ENCODE data around the gene MSGN1.
"Not testable (repeated sequence)": the region's sequence is repeated elsewhere in the genome, so short reads cannot be mapped to it uniquely, and the experiment has no call there.

MSGN1 gene

GRCh38 chr2:17822445-17823117 lies 6.3 kb downstream of the MSGN1 start:
- H3K4me2 ChIP-seq (ENCODE audit: low read depth, low read length, poor library complexity, severe bottlenecking), result no peak overlapping the region
- no peaks in the 10 kb centered on the region for H3K9me2 ChIP-seq (replicated peaks; ENCODE audit: low read depth, low read length)
- TF ChIP-seq EZH2phosphoT487 (IDR thresholded peaks at IDR 0.05; ENCODE audit: borderline replicate concordance) (no peak), CTCF (conservative IDR thresholded peaks at IDR 0.05; ENCODE audit: low read length) (no peak)
- H4K20me1 ChIP-seq (ENCODE audit: insufficient read depth, low read length, poor library complexity, severe bottlenecking), result no peaks in the 10 kb centered on the region
- no peaks in the 10 kb centered on the region for H3K36me3 ChIP-seq (ENCODE audit: insufficient read depth, low read length)
- H3K79me2 ChIP-seq (ENCODE audit: insufficient read depth, low read length), result no peaks in the 10 kb centered on the region
- no peak overlapping the region for H3K4me3 ChIP-seq (ENCODE audit: low read length, poor library complexity, severe bottlenecking)
- no peak overlapping the region for H3K9ac ChIP-seq (ENCODE audit: low read depth, low read length, poor library complexity, severe bottlenecking)
- no peaks in the 10 kb centered on the region for H3K27me3 ChIP-seq (ENCODE audit: insufficient read depth, low read length, poor library complexity, severe bottlenecking)
- no peaks in the 10 kb centered on the region for H3K4me1 ChIP-seq (ENCODE audit: insufficient read depth, low read length, poor library complexity, severe bottlenecking)
- no peaks in the 10 kb centered on the region for H3K9me3 ChIP-seq (ENCODE audit: insufficient read depth, low read depth, low read length)
- H3F3A ChIP-seq (ENCODE audit: low read depth), result no peaks in the 10 kb centered on the region
- H2AFZ ChIP-seq (ENCODE audit: low read length), result no peak overlapping the region

DNA sequence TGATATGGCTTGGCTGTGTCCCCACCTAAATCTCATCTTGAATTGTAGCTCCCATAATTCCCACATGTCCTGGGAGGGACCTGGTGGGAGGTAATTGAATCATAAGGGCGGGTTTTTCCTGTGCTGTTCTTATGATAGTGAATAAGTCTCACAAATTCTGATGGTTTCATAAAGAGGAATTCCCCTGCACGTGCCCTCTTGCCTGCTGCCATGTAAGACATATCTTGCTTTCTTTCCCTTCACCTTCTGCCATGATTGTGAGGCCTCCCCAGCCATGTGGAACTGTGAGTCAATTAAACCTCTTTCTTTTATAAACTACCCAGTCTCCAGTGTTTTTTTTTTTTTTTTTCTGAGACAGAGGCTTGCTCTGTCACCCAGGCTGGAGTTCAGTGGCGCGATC lies 7.4 kb downstream of the MSGN1 start:
- not testable (repeated sequence) for H3K27me3 ChIP-seq (ENCODE audit: insufficient read depth, low read length, poor library complexity, severe bottlenecking); H3K4me3 ChIP-seq (ENCODE audit: low read length, poor library complexity, severe bottlenecking); H3K9me2 ChIP-seq (replicated peaks; ENCODE audit: low read depth, low read length); H3K4me1 ChIP-seq (ENCODE audit: insufficient read depth, low read length, poor library complexity, severe bottlenecking); H3K79me2 ChIP-seq (ENCODE audit: insufficient read depth, low read length); H3K4me2 ChIP-seq (ENCODE audit: low read depth, low read length, poor library complexity, severe bottlenecking); H2AFZ ChIP-seq (ENCODE audit: low read length); H3F3A ChIP-seq (ENCODE audit: low read depth); H3K9me3 ChIP-seq (ENCODE audit: insufficient read depth, low read depth, low read length); H3K36me3 ChIP-seq (ENCODE audit: insufficient read depth, low read length); H3K9ac ChIP-seq (ENCODE audit: low read depth, low read length, poor library complexity, severe bottlenecking); H4K20me1 ChIP-seq (ENCODE audit: insufficient read depth, low read length, poor library complexity, severe bottlenecking)

DNA sequence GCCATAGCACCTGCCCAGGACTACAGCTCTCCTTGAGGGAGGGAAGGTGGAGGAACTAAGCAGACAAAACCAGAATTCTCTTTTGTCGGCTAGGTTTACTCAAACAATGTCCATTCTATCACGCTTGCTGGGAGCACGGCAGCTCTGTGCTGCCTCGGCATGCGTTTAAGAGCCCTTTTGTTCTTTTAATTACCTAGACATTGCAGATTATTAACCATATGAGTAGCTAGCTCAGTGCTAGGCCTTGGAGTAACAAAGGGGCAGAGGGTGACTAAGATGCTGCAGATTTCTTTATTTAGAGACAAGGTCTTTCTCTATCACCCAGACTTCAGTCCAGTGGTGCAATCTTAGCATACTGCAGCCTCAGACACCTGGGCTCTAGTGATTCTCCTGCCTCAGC lies 11.1 kb downstream of the MSGN1 start:
- H3K4me3 ChIP-seq (ENCODE audit: low read length, poor library complexity, severe bottlenecking), result no peak overlapping the region
- no peaks in the 10 kb centered on the region for H3K4me1 ChIP-seq (ENCODE audit: insufficient read depth, low read length, poor library complexity, severe bottlenecking)
- H3K27me3 ChIP-seq (ENCODE audit: insufficient read depth, low read length, poor library complexity, severe bottlenecking), result no peaks in the 10 kb centered on the region
- H4K20me1 ChIP-seq (ENCODE audit: insufficient read depth, low read length, poor library complexity, severe bottlenecking), result no peaks in the 10 kb centered on the region
- H3K4me2 ChIP-seq (ENCODE audit: low read depth, low read length, poor library complexity, severe bottlenecking), result no peak overlapping the region
- no peak overlapping the region for H2AFZ ChIP-seq (ENCODE audit: low read length)
- no peaks in the 10 kb centered on the region for H3K79me2 ChIP-seq (ENCODE audit: insufficient read depth, low read length)
- no peak for TF ChIP-seq CTCF (conservative IDR thresholded peaks at IDR 0.05; ENCODE audit: low read length)
- no peak for TF ChIP-seq EZH2phosphoT487 (IDR thresholded peaks at IDR 0.05; ENCODE audit: borderline replicate concordance)
- no peaks in the 10 kb centered on the region for H3K36me3 ChIP-seq (ENCODE audit: insufficient read depth, low read length)
- no peaks in the 10 kb centered on the region for H3K9me3 ChIP-seq (ENCODE audit: insufficient read depth, low read depth, low read length)
- H3K9ac ChIP-seq (ENCODE audit: low read depth, low read length, poor library complexity, severe bottlenecking), result no peak overlapping the region
- no peaks in the 10 kb centered on the region for H3F3A ChIP-seq (ENCODE audit: low read depth)
- no peaks in the 10 kb centered on the region for H3K9me2 ChIP-seq (replicated peaks; ENCODE audit: low read depth, low read length)

- TF ChIP-seq CTCF (conservative IDR thresholded peaks at IDR 0.05; ENCODE audit: low read length) (no peak), EZH2phosphoT487 (IDR thresholded peaks at IDR 0.05; ENCODE audit: borderline replicate concordance) (no peak)
- H3K4me1 ChIP-seq (ENCODE audit: insufficient read depth, low read length, poor library complexity, severe bottlenecking), result no peaks in the 10 kb centered on the region
- no peaks in the 10 kb centered on the region for H3K79me2 ChIP-seq (ENCODE audit: insufficient read depth, low read length)
- H3F3A ChIP-seq (ENCODE audit: low read depth), result no peaks in the 10 kb centered on the region
- no peak overlapping the region for H3K4me2 ChIP-seq (ENCODE audit: low read depth, low read length, poor library complexity, severe bottlenecking)
- H3K36me3 ChIP-seq (ENCODE audit: insufficient read depth, low read length), result no peaks in the 10 kb centered on the region
- H3K9me2 ChIP-seq (replicated peaks; ENCODE audit: low read depth, low read length), result no peaks in the 10 kb centered on the region
- no peaks in the 10 kb centered on the region for H3K9me3 ChIP-seq (ENCODE audit: insufficient read depth, low read depth, low read length)
- H4K20me1 ChIP-seq (ENCODE audit: insufficient read depth, low read length, poor library complexity, severe bottlenecking), result no peaks in the 10 kb centered on the region
- no peak overlapping the region for H2AFZ ChIP-seq (ENCODE audit: low read length)
- H3K27me3 ChIP-seq (ENCODE audit: insufficient read depth, low read length, poor library complexity, severe bottlenecking), result no peaks in the 10 kb centered on the region
- no peak overlapping the region for H3K9ac ChIP-seq (ENCODE audit: low read depth, low read length, poor library complexity, severe bottlenecking)
- no peak overlapping the region for H3K4me3 ChIP-seq (ENCODE audit: low read length, poor library complexity, severe bottlenecking)
Observed at GRCh38 chr2:17827785-17828184, 11.5 kb downstream of the MSGN1 start.
